Germinal center (tissue), 1 donor: Measurements from ENCODE around the gene BCAP29.
"Not testable (repeated sequence)": the region's sequence is repeated elsewhere in the genome, so short reads cannot be mapped to it uniquely, and the experiment has no call there.

ENCODE experiments used
- DNase-seq: peaks from one replicate; pipeline ENCODE4 v3.0.0; 2012; ENCODE audit warnings: mixed read lengths, low spot score

Gene BCAP29

DNA sequence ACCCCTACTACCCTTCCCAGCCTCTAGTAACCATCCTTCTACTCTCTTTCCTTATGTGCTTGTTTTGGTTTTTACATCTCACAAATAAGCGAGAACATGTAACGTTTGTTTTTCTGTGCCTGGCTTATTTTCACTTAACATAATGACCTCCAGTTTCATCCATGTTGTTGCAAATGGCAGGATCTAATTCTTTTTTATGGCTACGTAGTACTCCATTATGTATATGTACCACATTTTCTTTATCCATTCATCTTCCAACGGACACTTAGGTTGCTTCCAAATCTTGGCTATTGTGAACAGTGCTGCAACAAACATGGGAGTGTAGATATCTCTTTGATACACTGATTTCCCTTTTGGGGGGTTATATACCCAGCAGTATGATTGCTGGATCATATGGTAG, 47.0 kb downstream of the BCAP29 start:
- no peak for DNase-seq

DNA sequence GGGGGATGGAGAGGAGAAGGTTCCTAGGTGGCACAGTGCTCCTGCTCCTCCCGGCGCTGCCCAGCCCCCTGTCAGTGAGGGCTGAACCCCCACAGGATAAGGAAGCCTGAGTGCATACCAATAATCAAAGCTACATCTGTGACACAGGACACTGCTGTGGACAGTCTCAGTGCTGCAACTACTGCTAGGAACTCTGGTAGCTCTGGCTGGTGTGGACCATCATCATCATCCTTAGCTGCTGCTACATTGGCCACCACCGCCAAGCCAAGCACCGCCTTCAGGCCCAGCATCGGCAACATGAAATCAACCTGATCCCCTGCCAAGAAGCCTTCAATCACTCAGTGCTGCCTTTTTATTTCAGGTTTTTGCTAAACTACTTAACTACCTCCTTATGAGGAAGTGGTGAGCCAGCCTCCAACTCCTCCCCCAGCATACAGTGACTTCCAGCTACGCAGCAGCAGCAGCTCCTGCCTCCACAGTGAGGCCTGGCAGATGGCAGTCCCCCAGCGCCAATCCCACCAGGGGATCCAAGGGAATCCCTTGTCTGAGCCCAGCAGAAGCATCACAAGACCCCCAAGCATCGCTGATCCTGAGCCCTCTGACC, 48.5 kb downstream of the BCAP29 start:
- DNase-seq = no peak

GRCh38 chr7:107630342-107630741, 50.3 kb downstream of the BCAP29 start:
- no peak for DNase-seq

DNA sequence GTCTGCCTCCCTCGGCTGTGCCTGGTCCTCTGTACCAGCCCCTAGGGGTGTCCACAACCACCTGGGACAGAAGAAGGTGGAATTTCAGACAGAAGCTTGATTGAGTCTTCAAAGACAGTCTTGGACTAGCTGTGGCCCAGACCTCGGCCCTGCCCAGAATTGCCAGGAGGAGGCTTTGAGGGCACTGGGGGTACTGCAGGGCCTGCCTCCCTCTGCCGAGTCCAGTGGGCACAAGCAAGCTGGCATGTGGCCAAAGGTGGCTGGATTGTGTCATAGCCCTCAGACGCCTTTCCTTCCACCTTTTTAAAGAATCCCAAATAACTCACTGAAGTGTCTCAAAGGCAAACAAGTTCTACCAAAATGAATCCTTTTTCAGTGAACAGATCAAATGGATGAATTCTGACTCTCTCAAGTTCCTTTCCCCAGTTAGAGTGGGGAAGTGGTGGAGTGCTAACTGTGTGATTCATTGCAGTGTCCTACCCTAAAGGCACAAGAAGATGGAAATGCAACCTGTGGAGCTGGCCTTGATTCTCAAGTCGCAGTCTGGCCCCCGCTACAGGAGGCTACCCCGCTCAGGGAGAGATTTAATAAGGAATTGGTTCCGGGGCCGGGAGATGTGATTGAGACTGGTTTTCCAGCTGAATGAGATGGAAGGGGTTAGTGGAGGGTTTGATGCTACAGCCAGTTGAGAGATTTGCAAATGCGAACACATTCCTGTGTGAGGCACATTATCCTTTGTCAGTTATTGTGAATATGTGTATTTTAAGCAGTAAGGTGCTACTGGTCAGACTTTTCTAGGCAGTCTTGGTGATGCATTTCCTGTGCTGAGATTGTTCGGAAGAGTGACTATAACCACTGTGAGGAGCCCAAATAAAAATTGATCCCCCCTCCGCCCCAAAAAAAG, 51.8 kb downstream of the BCAP29 start:
- no peak for DNase-seq

GRCh38 chr7:107632492-107632865, 52.4 kb downstream of the BCAP29 start:
- no peak for DNase-seq

DNA sequence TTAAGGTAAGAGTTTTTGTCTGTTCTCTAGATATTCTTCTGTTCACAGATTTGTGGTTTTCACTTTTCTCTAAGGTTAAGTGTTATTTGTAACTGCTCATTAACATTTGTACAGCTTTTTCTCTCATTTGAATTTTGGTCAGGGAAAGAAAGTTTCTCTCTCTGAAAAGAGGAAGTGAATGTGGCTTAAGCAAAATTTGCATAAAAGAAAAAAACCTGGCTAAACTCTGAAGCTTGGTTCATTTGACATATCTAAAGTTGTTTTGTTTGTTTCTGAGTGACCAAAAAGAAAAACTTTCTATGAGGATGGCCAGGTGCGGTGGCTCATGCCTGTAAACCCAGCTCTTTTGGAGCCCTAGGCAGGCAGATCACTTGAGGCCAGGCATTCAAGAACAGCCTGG, 58.5 kb downstream of the BCAP29 start:
- peak; percentile 51 for DNase-seq

GRCh38 chr7:107639070-107639469, 59.0 kb downstream of the BCAP29 start:
- DNase-seq = not testable (repeated sequence)

DNA sequence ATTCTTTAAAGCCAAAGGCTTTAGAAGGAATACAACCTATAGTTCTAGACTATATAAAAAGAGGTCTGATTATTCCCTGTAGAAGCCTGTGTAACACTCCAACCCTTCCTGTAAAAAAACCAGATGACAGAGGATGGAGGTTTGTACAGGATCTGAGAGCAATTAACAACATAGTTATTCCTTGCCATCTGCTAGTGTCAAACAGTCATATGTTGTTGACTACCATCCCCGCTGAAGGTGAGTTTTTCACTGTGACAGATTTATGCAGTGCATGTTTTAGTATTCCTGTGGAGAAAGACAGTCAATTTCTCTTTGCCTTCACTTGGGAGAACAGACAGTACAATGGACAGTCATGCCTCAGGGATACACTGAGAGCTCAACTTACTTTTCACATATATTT, 61.6 kb downstream of the BCAP29 start:
- DNase-seq = no peak

DNA sequence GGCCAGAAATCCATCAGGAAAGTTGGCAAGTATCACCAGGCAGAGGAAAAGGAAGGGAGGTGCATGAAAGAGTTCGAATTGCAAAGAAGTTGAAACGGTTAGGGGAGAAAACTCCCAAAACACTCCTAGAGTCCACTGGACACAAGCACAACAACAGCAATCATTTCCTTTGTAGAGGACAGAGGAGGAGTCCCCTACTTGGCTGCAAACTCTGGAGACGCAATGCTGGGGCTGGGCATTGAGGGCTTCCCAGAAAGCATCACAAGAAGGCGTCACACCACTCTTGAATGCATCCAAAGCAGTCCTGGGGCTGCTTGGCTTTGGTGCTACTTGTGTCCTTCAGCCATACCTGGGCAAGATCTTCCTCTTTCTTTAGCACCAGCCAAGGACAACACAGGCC, 62.5 kb downstream of the BCAP29 start:
- DNase-seq = no peak

- DNase-seq = no peak
These were observed 63.4 kb downstream of the BCAP29 start for GRCh38 chr7:107643407-107643806.

GRCh38 chr7:107643938-107644308, 63.9 kb downstream of the BCAP29 start:
- DNase-seq = no peak

DNA sequence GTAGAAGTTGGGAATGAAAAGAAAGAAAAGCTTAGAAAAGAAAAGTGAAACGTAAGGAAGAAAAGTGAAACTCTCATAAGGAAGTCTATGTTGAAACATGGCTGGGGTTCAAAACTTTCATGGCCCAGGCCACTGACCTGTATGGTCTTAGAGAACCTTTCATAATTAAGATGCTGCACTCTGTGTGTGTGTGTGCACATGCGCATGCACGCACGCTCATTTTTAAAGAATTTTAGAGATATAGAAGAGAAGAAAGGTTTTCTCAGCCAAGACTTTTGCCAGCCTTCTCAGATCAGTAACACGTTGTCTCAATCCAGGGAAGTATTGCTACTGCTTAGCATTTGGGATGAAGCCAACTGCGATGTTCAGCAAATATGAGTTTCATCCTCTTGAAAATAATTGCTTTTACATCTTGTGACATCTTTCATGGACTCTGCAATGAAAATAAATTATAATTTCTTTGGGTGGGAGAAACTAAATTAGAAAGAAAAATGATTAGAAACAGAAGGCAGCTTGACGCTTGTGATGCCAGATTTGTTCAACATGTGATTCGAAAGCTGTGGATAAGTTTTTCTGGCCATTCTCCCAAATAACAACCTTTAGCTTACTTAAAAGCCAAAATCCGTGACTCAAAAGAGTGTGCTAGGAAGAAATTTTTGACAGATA, 64.4 kb downstream of the BCAP29 start:
- no peak for DNase-seq

DNA sequence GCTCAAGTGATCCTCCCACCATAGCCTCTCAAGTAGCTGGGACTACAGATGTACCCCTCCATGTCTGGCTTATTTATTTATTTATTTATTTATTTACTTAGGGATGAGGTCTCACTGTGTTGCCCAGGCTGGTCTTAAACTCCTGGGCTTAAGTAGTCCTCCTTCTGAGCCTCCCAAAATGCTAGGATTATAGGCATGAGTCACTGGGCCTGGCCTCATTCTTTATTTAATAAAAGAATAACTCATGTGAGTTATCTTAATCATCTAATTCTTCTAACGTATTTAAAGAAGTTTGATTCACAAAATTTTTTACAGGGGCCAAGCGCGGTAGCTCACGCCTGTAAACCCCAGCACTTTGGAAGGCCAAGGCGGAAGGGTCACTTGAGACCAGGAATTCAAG, 72.6 kb downstream of the BCAP29 start:
- no peak for DNase-seq

GRCh38 chr7:107658467-107658866, 78.4 kb downstream of the BCAP29 start:
- DNase-seq = no peak

GRCh38 chr7:107659666-107660065, 79.6 kb downstream of the BCAP29 start:
- DNase-seq = peak; percentile 34

DNA sequence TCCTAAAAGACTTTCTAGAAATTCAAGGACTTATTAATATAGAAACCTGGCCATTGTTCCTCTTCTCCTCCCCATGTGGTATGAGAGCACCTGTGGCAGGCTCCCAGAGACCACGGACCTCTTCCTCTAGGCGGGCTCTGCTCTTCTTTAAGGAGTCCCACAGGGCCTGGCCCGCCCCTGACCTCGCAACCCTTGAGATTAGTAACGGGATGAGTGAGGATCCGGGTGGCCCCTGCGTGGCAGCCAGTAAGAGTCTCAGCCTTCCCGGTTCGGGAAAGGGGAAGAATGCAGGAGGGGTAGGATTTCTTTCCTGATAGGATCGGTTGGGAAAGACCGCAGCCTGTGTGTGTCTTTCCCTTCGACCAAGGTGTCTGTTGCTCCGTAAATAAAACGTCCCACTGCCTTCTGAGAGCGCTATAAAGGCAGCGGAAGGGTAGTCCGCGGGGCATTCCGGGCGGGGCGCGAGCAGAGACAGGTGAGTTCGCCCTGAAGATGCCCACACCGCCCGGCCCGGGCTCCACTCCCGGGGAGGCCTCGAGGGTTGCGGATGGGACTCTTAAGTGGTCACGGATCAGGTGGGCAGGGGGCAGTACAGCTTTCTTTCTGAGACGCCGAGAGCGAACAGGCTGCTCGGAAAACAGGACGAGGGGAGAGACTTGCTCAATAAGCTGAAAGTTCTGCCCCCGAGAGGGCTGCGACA, 80.5 kb downstream of the BCAP29 start, which contains the start of gene SLC26A4:
SLC26A4 (plus strand) TSS at position 448 of the 700 bp plus-strand sequence. CDS start 814 bp downstream, outside the sequence.
- DNase-seq = peak; percentile 17

DNA sequence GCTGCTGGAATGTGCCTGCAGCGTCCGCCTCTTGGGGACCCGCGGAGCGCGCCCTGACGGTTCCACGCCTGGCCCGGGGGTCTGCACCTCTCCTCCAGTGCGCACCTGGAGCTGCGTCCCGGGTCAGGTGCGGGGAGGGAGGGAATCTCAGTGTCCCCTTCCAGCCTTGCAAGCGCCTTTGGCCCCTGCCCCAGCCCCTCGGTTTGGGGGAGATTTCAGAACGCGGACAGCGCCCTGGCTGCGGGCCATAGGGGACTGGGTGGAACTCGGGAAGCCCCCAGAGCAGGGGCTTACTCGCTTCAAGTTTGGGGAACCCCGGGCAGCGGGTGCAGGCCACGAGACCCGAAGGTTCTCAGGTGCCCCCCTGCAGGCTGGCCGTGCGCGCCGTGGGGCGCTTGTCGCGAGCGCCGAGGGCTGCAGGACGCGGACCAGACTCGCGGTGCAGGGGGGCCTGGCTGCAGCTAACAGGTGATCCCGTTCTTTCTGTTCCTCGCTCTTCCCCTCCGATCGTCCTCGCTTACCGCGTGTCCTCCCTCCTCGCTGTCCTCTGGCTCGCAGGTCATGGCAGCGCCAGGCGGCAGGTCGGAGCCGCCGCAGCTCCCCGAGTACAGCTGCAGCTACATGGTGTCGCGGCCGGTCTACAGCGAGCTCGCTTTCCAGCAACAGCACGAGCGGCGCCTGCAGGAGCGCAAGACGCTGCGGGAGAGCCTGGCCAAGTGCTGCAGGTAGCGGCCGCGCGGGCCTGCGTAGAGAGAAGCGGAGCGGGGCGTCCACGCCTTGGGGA, 81.2 kb downstream of the BCAP29 start:
- peak; percentile 16 for DNase-seq

DNA sequence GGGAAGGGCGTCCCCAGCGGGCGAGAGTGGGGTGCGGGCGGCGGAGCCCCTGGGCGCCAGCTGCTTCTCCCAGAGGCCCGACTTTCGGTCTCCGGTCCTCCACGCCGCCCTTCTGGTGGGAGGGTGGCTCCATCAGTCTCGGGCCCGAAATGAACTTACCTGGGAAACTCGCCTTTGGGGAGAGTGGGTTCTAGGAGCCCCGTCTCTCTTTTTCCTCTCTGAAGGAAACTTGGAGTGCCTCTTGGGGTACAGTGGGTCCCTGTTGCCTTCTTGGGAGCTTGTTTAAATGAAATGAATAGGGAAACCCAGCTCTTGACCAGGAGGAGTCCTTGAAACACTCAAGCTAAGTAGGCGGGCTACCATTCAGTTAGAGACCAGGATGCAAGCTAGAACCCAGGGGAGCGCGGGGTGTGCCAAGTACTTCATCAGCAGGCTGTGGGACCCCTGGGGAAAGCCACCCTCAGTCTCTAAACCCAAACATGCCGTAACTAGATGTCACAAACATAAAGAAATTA, 81.9 kb downstream of the BCAP29 start:
- no peak for DNase-seq

DNA sequence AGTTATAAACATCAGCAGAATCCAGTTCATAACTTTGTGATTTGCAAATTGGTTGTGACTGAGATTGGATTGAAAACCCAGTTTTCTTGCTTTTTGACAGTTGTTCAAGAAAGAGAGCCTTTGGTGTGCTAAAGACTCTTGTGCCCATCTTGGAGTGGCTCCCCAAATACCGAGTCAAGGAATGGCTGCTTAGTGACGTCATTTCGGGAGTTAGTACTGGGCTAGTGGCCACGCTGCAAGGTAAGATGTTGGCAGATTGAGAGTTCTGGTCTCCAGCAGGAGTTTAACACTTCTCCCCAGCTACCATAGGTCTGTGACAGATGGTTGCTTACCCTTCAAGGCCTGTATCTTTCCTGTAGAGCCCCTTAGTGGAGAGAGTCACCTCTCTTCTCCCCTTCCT, 83.2 kb downstream of the BCAP29 start:
- DNase-seq = no peak

GRCh38 chr7:107666790-107667189, 86.7 kb downstream of the BCAP29 start:
- DNase-seq = no peak

- DNase-seq = no peak
These were observed 87.3 kb downstream of the BCAP29 start for GRCh38 chr7:107667341-107667740.
